Kidney (tissue), 14 donors: ENCODE results near the gene KITLG. TPM values are rescaled to one million over a fixed set of nuclear protein-coding genes. Genes with fewer than 3 reads are reported as not detected.

Experiments
- DNase-seq, 5 donors: peaks; one replicate each; pipeline ENCODE4 v3.0.0-alpha.2; 2013 to 2020
- FAIRE-seq: peaks from 2 replicates; lab custom pipeline; 2012; peaks lifted over from hg19 to GRCh38; lab: Jason Lieb, UNC
- H3K27ac ChIP-seq, 2 donors: one replicate each; pipeline ENCODE4 v1.7.0; 2013; ENCODE audit warnings: low read depth in 2 of 2, low read length in 2 of 2, inconsistent platforms in 1 of 2
- H3K27me3 ChIP-seq: one replicate; pipeline ENCODE4 v1.7.1; 2013; ENCODE audit warnings: low read length, inconsistent platforms; ENCODE audit not compliant: control insufficient read depth, insufficient read depth
- H3K36me3 ChIP-seq, 3 donors: one replicate each; pipeline versions ENCODE4 v1.7.0 to v1.7.1; 2013; ENCODE audit warnings: low read length in 3 of 3, control low read depth in 1 of 3, inconsistent platforms in 1 of 3; ENCODE audit not compliant: insufficient read depth in 3 of 3, control insufficient read depth in 2 of 3
- H3K4me1 ChIP-seq, 3 donors: one replicate each; pipeline versions ENCODE4 v1.7.0 to v1.7.1; 2013; ENCODE audit warnings: low read length in 3 of 3, inconsistent platforms in 1 of 3, low read depth in 1 of 3; ENCODE audit not compliant: control insufficient read depth in 2 of 3, insufficient read depth in 2 of 3
- H3K4me3 ChIP-seq, 3 donors: one replicate each; pipeline versions ENCODE4 v1.7.0 to v1.8.1; 2013; ENCODE audit warnings: low read length in 3 of 3, control low read depth in 1 of 3, inconsistent platforms in 1 of 3
- H3K9ac ChIP-seq, 3 donors: one replicate each; pipeline versions ENCODE4 v1.7.0 to v1.7.1; 2013; ENCODE audit warnings: low read length in 3 of 3, control low read depth in 1 of 3, inconsistent platforms in 1 of 3
- H3K9me3 ChIP-seq, 3 donors: one replicate each; pipeline versions ENCODE4 v1.7.0 to v1.7.1; 2013; ENCODE audit warnings: low read length in 3 of 3, control low read depth in 1 of 3, inconsistent platforms in 1 of 3; ENCODE audit not compliant: control insufficient read depth in 2 of 3, insufficient read depth in 1 of 3
- CTCF ChIP-seq: IDR thresholded peaks from 3 replicates; pipeline ENCODE4 v1.5.1; 2012; ENCODE audit warnings: mild to moderate bottlenecking, moderate library complexity, borderline replicate concordance; ENCODE audit not compliant: insufficient read depth; ENCODE audit errors: extremely low read depth
- intact Hi-C: fragments of 100-400 bp; cut with DNase I; formaldehyde crosslinking; loops from one replicate; pipeline ENCODE4 v1.11.1; 2022
- polyA plus RNA-seq: library from polyadenylated mRNA; stranded (reverse); fragments of 350-450 nt; fragmentation: Illumina TruSeq; extraction: RNeasy Lipid Tissue Mini Kit (QIAGEN cat#74804); gene quantifications from one replicate; pipeline ENCODE4 v1.2.3, GENCODE V29; 2014; ENCODE audit warnings: low read depth, low replicate concordance; ENCODE audit not compliant: insufficient read depth
- total RNA-seq: library from RNA; stranded (reverse); fragmentation: NEBNext Ultra II Directional; extraction: Animal tissue kit (Norgen Biotek cat#: 25700); gene quantifications from one replicate; pipeline ENCODE4 v1.2.1, GENCODE V29; 2021
- donor health status: control.
- donor health status: control.
- donor health status: control.
- donor health status: control.
- donor health status: control.
- donor health status: DM: yes; HTN: yes; CAD: no.
- donor health status: Normal renal cell carcinoma (clear cell type).

The KITLG gene
- total and polyA plus RNA-seq, 2 donors from 2014 or later, result 17.6 to 125 TPM

GRCh38 chr12:88472775-88473174 lies 107.5 kb downstream of the KITLG start:
- Histone ChIP-seq H3K4me3 (no peak overlapping the region), H3K9me3 (no peaks in the 10 kb centered on the region), H3K27me3 (no peaks in the 10 kb centered on the region), H3K27ac (no peak overlapping the region), H3K9ac (no peak overlapping the region), H3K4me1 (no peaks in the 10 kb centered on the region), H3K36me3 (no peaks in the 10 kb centered on the region)
- TF ChIP-seq CTCF, result no peak
- DNase-seq (no peak), FAIRE-seq (no peak)
- intact Hi-C loops, result no loop called here

GRCh38 chr12:88472248-88472647 lies 108.0 kb downstream of the KITLG start:
- H3K27me3 ChIP-seq, result no peaks in the 10 kb centered on the region
- no peaks in the 10 kb centered on the region for H3K4me1 ChIP-seq
- H3K4me3 ChIP-seq, result no peak overlapping the region
- DNase-seq, result no peak
- H3K27ac ChIP-seq, result no peak overlapping the region
- no peaks in the 10 kb centered on the region for H3K36me3 ChIP-seq
- no peak for TF ChIP-seq CTCF
- no peak for FAIRE-seq
- no peaks in the 10 kb centered on the region for H3K9me3 ChIP-seq
- no peak overlapping the region for H3K9ac ChIP-seq
- intact Hi-C loops, result no loop called here

- no peak for DNase-seq
- no peak for FAIRE-seq
- Histone ChIP-seq H3K27me3 (no peaks in the 10 kb centered on the region), H3K4me1 (no peaks in the 10 kb centered on the region), H3K9ac (no peak overlapping the region), H3K9me3 (no peaks in the 10 kb centered on the region), H3K27ac (no peak overlapping the region), H3K4me3 (no peak overlapping the region), H3K36me3 (no peaks in the 10 kb centered on the region)
- no peak for TF ChIP-seq CTCF
- intact Hi-C loops, result no loop called here
Measured at GRCh38 chr12:88471331-88472045, 108.8 kb downstream of the KITLG start.
